Measurements from ENCODE around the gene SEC22C. TPM values are rescaled to one million over a fixed set of nuclear protein-coding genes. Genes with fewer than 3 reads are reported as not detected.
"Not testable (repeated sequence)": the region's sequence is repeated elsewhere in the genome, so short reads cannot be mapped to it uniquely, and the experiment has no call there.

SEC22C gene
- total RNA-seq, 4 donors from 2014 or later = 20.5 to 35.6 (median 30.8) TPM

- no peak for TF ChIP-seq POLR2A (IDR thresholded peaks at IDR 0.05)
- no peak for TF ChIP-seq CTCF (IDR thresholded peaks at IDR 0.05)
- DNase-seq (ENCODE audit: low spot score in 2 of 2) = no peak
- 79 to 87% methylated on average over 5 of the region's 5 CpGs for WGBS, 2 donors
- no peak overlapping the region for H3K4me3 ChIP-seq (ENCODE audit: low read depth, poor library complexity, severe bottlenecking)
- intact Hi-C loops (cut with DNase I; ENCODE audit: low total_unique reads) = no loop called here
Observed at GRCh38 chr3:42588625-42589024, 6.9 kb upstream of the SEC22C start.

- H3K4me3 ChIP-seq (ENCODE audit: low read depth, poor library complexity, severe bottlenecking) = peak overlapping the region; percentile 67
- WGBS, 2 donors = 0 to 7% methylated on average over 3 of the region's 3 CpGs
- intact Hi-C loops (cut with DNase I; ENCODE audit: low total_unique reads) = no loop called here
- no peak for DNase-seq (ENCODE audit: low spot score in 2 of 2)
- TF ChIP-seq POLR2A (IDR thresholded peaks at IDR 0.05) (no peak), CTCF (IDR thresholded peaks at IDR 0.05) (no peak)
Observed at GRCh38 chr3:42582474-42583070, 805 bp upstream of the SEC22C start.

GRCh38 chr3:42581400-42581708, 413 bp downstream of the SEC22C start:
- intact Hi-C loops (cut with DNase I; ENCODE audit: low total_unique reads) = no loop called here
- no peak for DNase-seq (ENCODE audit: low spot score in 2 of 2)
- TF ChIP-seq POLR2A (IDR thresholded peaks at IDR 0.05) (no peak), CTCF (IDR thresholded peaks at IDR 0.05) (no peak)
- WGBS, 2 donors = 0% methylated on average over 11 of the region's 11 CpGs
- H3K4me3 ChIP-seq (ENCODE audit: low read depth, poor library complexity, severe bottlenecking) = peak overlapping the region; percentile 67

GRCh38 chr3:42579346-42579745, 2.4 kb downstream of the SEC22C start:
- WGBS, 2 donors = 93 to 100% methylated on average over 4 of the region's 4 CpGs
- DNase-seq (ENCODE audit: low spot score in 2 of 2); H3K4me3 ChIP-seq (ENCODE audit: low read depth, poor library complexity, severe bottlenecking); intact Hi-C loops (cut with DNase I; ENCODE audit: low total_unique reads): not testable (repeated sequence)

GRCh38 chr3:42578054-42578453, 3.7 kb downstream of the SEC22C start:
- WGBS, 2 donors = 97 to 98% methylated on average over 4 of the region's 4 CpGs
- intact Hi-C loops (cut with DNase I; ENCODE audit: low total_unique reads) = no loop called here

GRCh38 chr3:42575137-42575741, 6.5 kb downstream of the SEC22C start:
- no peak overlapping the region for H3K4me3 ChIP-seq (ENCODE audit: low read depth, poor library complexity, severe bottlenecking)
- intact Hi-C loops (cut with DNase I; ENCODE audit: low total_unique reads) = no loop called here
- DNase-seq (ENCODE audit: low spot score in 2 of 2) = no peak
- TF ChIP-seq POLR2A (IDR thresholded peaks at IDR 0.05) (no peak), CTCF (IDR thresholded peaks at IDR 0.05) (no peak)

More at GRCh38 chr3:42578054-42578453, 3.7 kb downstream of the SEC22C start:
- H3K4me3 ChIP-seq (ENCODE audit: low read depth, poor library complexity, severe bottlenecking) = no peak overlapping the region
- TF ChIP-seq CTCF (IDR thresholded peaks at IDR 0.05) = no peak
- TF ChIP-seq POLR2A (IDR thresholded peaks at IDR 0.05) = no peak
- DNase-seq (ENCODE audit: low spot score in 2 of 2) = no peak
